Transverse colon (tissue), 4 donors: ENCODE data around the gene PDE4C. TPM values are rescaled to one million over a fixed set of nuclear protein-coding genes. Genes with fewer than 3 reads are reported as not detected.

Experiments
- DNase-seq: peaks from one replicate; pipeline ENCODE4 v3.0.0-alpha.2; 2019
- H3K27ac ChIP-seq, 4 donors: fragments of 200-600 bp; sonication (generic); 2 replicates each; pipeline ENCODE4 v1.5.1; 2016 to 2018; ENCODE audit warnings: inconsistent platforms in 4 of 4
- H3K27me3 ChIP-seq: fragments of 200-600 bp; sonication (generic); 2 replicates; pipeline ENCODE4 v1.5.1; 2017; ENCODE audit warnings: inconsistent platforms
- H3K36me3 ChIP-seq, 4 donors: fragments of 200-600 bp; sonication (generic); 2 replicates each; pipeline ENCODE4 v1.5.1; 2017 to 2019; ENCODE audit warnings: inconsistent platforms in 4 of 4
- H3K4me1 ChIP-seq, 4 donors: fragments of 200-600 bp; sonication (generic); 2 replicates each; pipeline ENCODE4 v1.5.1; 2017 to 2020; ENCODE audit warnings: inconsistent platforms in 4 of 4
- H3K4me3 ChIP-seq, 4 donors: fragments of 200-600 bp; sonication (generic); 1 replicate in 1 of 4; 2 replicates in 3 of 4; pipeline versions ENCODE4 v1.5.1 to v1.6.1; 2017 to 2019; ENCODE audit warnings: inconsistent platforms in 4 of 4
- H3K9me3 ChIP-seq, 2 donors: fragments of 200-600 bp; sonication (generic); 2 replicates each; pipeline ENCODE4 v1.5.1; 2017 to 2019; ENCODE audit warnings: inconsistent platforms in 2 of 2
- EP300 ChIP-seq: sonication (generic); formaldehyde crosslinking; IDR thresholded peaks from one replicate; pipeline ENCODE4 v1.6.1; 2017; ENCODE audit warnings: antibody characterized with exemption, low read depth
- POLR2A ChIP-seq: fragments of 450-650 bp; IDR thresholded peaks from one replicate; pipeline ENCODE4 v1.6.1; 2016; ENCODE audit warnings: antibody characterized with exemption, mild to moderate bottlenecking, moderate library complexity
- POLR2AphosphoS5 ChIP-seq, 3 donors: sonication (generic); formaldehyde crosslinking; IDR thresholded peaks; one replicate each; pipeline ENCODE4 v1.6.1; 2016; ENCODE audit warnings: antibody characterized with exemption in 3 of 3
- WGBS, 2 donors: methylation state at CpG; one replicate each; pipeline ENCODE4 v1.1.5; 2018; ENCODE audit warnings: low coverage in 1 of 2; 5-methylcytosine and 5-hydroxymethylcytosine counted together
- in situ Hi-C, 4 donors: fragments of 200-750 bp; cut with MboI; loops; one replicate each; pipeline versions ENCODE4 v1.15.0 to v1.15.1; 2017; ENCODE audit warnings: low sequenced_read_pairs in 3 of 4, low pct_ligation_motif_present in 1 of 4, low pct_unique_long_range_greater_than_20kb in 1 of 4
- intact Hi-C: fragments of 100-400 bp; cut with DNase I; formaldehyde crosslinking; loops from one replicate; pipeline ENCODE4 v1.15.1; 2023; ENCODE audit warnings: low total_unique reads
- total RNA-seq, 4 donors: library from RNA; depleted of rRNA; stranded (reverse); fragments of >200 nt; gene quantifications; one replicate each; pipeline ENCODE4 v1.1.0, GENCODE V29; 2016
- TF ChIP-seq, protein P1 (sequence below), 5 experiments: fragments of 200-600 bp in 3 of 5; fragments of 450-650 bp in 2 of 5; sonication (generic) in 3 of 5; IDR thresholded peaks; 1 replicate in 2 of 5; 2 replicates in 3 of 5; pipeline ENCODE4 v1.5.1; 2016 to 2017; ENCODE audit warnings: antibody characterized with exemption in 5 of 5, inconsistent platforms in 3 of 5, mild to moderate bottlenecking in 2 of 5, moderate library complexity in 1 of 5

Gene PDE4C
- total RNA-seq: 10 to 100 TPM in 2 of 4 donors, 1 to 10 TPM in 2; 3.0 to 18.3 (median 7.7) TPM

DNA sequence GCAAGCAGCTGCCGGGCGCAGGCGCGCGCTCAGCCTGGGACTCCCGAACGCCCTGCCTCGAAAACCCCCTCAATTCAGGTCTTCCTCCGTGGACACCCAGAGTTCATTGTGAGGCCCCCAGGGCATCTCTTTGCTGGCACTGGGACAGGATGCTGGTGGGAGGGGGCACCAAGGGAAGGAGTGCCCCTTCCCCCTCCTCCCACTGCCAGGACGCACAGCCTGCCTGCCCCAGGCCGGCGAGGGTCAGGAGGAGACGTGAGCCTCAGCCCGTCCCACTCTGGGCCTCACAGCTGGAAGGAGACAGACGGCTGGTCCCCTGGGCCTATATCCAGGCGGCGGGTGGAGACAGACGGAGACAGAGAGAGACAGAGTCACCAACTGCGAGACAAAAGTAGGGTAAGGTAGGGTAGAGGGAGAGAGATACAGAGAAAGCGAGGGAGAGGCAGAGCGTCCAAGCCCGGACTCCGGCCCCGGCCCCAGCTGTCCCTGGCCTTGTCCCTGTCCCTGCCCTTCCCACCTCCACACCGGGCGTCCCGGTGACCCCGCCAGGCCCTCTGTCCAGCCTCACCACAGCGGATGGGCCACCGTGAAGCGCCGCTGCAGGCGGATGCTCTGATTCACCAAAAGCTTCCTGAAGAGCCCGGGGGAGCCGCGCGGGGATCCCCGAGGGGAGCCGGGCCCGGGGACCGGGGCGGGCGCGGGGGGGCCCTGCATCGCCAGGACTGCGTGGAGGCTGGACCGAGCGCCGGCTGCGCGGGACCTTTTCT lies at the start of gene PDE4C:
TSS of gene PDE4C (minus strand) at position 737 of the 767 bp plus-strand sequence. CDS start at position 714, 23 bp downstream.
- WGBS, 2 donors: 3% methylated on average over 31 of the region's 51 CpGs; no CpG with 5 or more reads in 1 of the 2 donors
- H3K36me3 ChIP-seq: no peaks in the 10 kb centered on the region
- H3K4me3 ChIP-seq: peak within 1 kb of the TSS in 1 of 4 donors; percentile 51
- H3K9me3 ChIP-seq: no peaks in the 10 kb centered on the region
- peaks cover 7 to 30% (median 16%) of the 10 kb centered on the region in 4 donors for H3K4me1 ChIP-seq
- intact Hi-C loops (no loop called here), in situ Hi-C loops (no loop called here)
- H3K27ac ChIP-seq: peak within 1 kb of the TSS in 3 of 4 donors; percentile 11 to 62 (median 12)
- DNase-seq: no peak
- peaks cover 80% of the 10 kb centered on the region for H3K27me3 ChIP-seq
- TF ChIP-seq EP300 (no peak), POLR2A (no peak), POLR2AphosphoS5 (IDR thresholded peaks at IDR 0.05) (no peak)
- TF ChIP-seq, protein P1, sequence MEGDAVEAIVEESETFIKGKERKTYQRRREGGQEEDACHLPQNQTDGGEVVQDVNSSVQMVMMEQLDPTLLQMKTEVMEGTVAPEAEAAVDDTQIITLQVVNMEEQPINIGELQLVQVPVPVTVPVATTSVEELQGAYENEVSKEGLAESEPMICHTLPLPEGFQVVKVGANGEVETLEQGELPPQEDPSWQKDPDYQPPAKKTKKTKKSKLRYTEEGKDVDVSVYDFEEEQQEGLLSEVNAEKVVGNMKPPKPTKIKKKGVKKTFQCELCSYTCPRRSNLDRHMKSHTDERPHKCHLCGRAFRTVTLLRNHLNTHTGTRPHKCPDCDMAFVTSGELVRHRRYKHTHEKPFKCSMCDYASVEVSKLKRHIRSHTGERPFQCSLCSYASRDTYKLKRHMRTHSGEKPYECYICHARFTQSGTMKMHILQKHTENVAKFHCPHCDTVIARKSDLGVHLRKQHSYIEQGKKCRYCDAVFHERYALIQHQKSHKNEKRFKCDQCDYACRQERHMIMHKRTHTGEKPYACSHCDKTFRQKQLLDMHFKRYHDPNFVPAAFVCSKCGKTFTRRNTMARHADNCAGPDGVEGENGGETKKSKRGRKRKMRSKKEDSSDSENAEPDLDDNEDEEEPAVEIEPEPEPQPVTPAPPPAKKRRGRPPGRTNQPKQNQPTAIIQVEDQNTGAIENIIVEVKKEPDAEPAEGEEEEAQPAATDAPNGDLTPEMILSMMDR (IDR thresholded peaks at IDR 0.05): no peak

- peak overlapping the region in 1 of 4 donors; percentile 0 for H3K4me3 ChIP-seq
- no peaks in the 10 kb centered on the region for H3K9me3 ChIP-seq
- H3K27me3 ChIP-seq: no peaks in the 10 kb centered on the region
- peaks cover 0 to 7% (median 3%) of the 10 kb centered on the region in 4 donors for H3K36me3 ChIP-seq
- peak overlapping the region; percentile 77 to 100 (median 90) for H3K27ac ChIP-seq
- WGBS, 2 donors: 22% methylated on average over 11 of the region's 13 CpGs; no CpG with 5 or more reads in 1 of the 2 donors
- H3K4me1 ChIP-seq: peaks cover 29 to 65% (median 48%) of the 10 kb centered on the region in 4 donors
- intact Hi-C loops: loop anchor here (5.0 kb wide), 1 partner anchor 52 kb away; no protein-coding TSS in a partner anchor
- in situ Hi-C loops: loop anchor here (5.0 to 25.0 kb wide), 4 partner anchors 47 to 137 kb away; partner anchors contain the start of genes LSM4 (in 4 of the 4) and SSBP4 (in 1 of the 4)
- peak; percentile 92 for DNase-seq
- TF ChIP-seq POLR2A (peak; percentile 51), EP300 (peak; percentile 65), POLR2AphosphoS5 (IDR thresholded peaks at IDR 0.05) (peak; percentile 71 to 94 (median 89))
- TF ChIP-seq, protein P1 (IDR thresholded peaks at IDR 0.05): peak in 3 of 5 experiments; percentile 9 to 44 (median 38)
Measured at GRCh38 chr19:18274781-18275356, 48.6 kb upstream of the PDE4C start.

GRCh38 chr19:18274219-18274780 lies 48.1 kb upstream of the PDE4C start, which contains the start of gene IQCN:
Gene IQCN (minus strand): TSS chr19:18274452. CDS start chr19:18269478, 4,974 bp downstream.
- Histone ChIP-seq H3K36me3 (peaks cover 0 to 7% (median 3%) of the 10 kb centered on the region in 4 donors), H3K27ac (peak within 1 kb of the TSS; percentile 77 to 100 (median 90)), H3K4me1 (peaks cover 29 to 64% (median 47%) of the 10 kb centered on the region in 4 donors), H3K9me3 (no peaks in the 10 kb centered on the region), H3K4me3 (peak within 1 kb of the TSS in 1 of 4 donors; percentile 0), H3K27me3 (no peaks in the 10 kb centered on the region)
- TF ChIP-seq POLR2A: no peak
- TF ChIP-seq POLR2AphosphoS5 (IDR thresholded peaks at IDR 0.05): peak in 1 of 3 donors; percentile 49
- TF ChIP-seq EP300: no peak
- in situ Hi-C loops: loop anchor here in 2 of 4 donors (10.0 to 25.0 kb wide), 2 partner anchors 51 to 138 kb away; partner anchors contain the start of genes LSM4 (in 2 of the 2) and SSBP4 (in 1 of the 2)
- WGBS, 2 donors: 31 to 76% methylated on average over 2 to 9 of the region's 9 CpGs
- DNase-seq: peak; percentile 66
- intact Hi-C loops: no loop called here

GRCh38 chr19:18273561-18274218 lies 47.5 kb upstream of the PDE4C start:
- intact Hi-C loops: no loop called here
- no peak for TF ChIP-seq EP300
- TF ChIP-seq, protein P1 (IDR thresholded peaks at IDR 0.05): no peak
- TF ChIP-seq POLR2AphosphoS5 (IDR thresholded peaks at IDR 0.05): peak in 2 of 3 donors; percentile 40 to 42
- no peak for TF ChIP-seq POLR2A
- Histone ChIP-seq H3K27ac (peak overlapping the region; percentile 77 to 100 (median 90)), H3K27me3 (no peaks in the 10 kb centered on the region), H3K36me3 (peaks cover 0 to 3% (median 1%) of the 10 kb centered on the region in 4 donors), H3K4me1 (peaks cover 25 to 58% (median 41%) of the 10 kb centered on the region in 4 donors), H3K9me3 (no peaks in the 10 kb centered on the region), H3K4me3 (no peak overlapping the region)
- in situ Hi-C loops: loop anchor here in 2 of 4 donors (10.0 to 25.0 kb wide), 2 partner anchors 51 to 139 kb away; partner anchors contain the start of genes LSM4 (in 2 of the 2) and SSBP4 (in 1 of the 2)
- no peak for DNase-seq
- 93 to 95% methylated on average over 4 to 13 of the region's 13 CpGs for WGBS, 2 donors
